Liver (tissue), 3 donors: ENCODE measurements around the gene RBSN.

Experiments used
- ATF3 ChIP-seq: IDR thresholded peaks from 2 replicates; pipeline ENCODE4 v1.6.1; 2016; ENCODE audit warnings: antibody characterized with exemption
- CTCF ChIP-seq: fragments of 150-350 bp; IDR thresholded peaks from 2 replicates; pipeline ENCODE4 v1.5.1; 2017; ENCODE audit warnings: improper control_type of control experiment, low read depth, low read length; ENCODE audit not compliant: missing input control
- FOXA1 ChIP-seq: IDR thresholded peaks from 2 replicates; pipeline ENCODE4 v1.6.1; 2016; ENCODE audit warnings: antibody characterized with exemption
- GABPA ChIP-seq, 2 donors: IDR thresholded peaks in 1 of 2; conservative IDR thresholded peaks in 1 of 2; 2 replicates each; pipeline ENCODE4 v1.6.1; 2016; ENCODE audit warnings: antibody characterized with exemption in 2 of 2, mild to moderate bottlenecking in 1 of 2, moderate library complexity in 1 of 2
- JUND ChIP-seq, 2 donors: IDR thresholded peaks; 2 replicates each; pipeline ENCODE4 v1.6.1; 2016; ENCODE audit warnings: antibody characterized with exemption in 2 of 2
- RAD21 ChIP-seq, 2 donors: IDR thresholded peaks; 2 replicates each; pipeline ENCODE4 v1.6.1; 2016; ENCODE audit warnings: antibody characterized with exemption in 2 of 2, mild to moderate bottlenecking in 2 of 2
- REST ChIP-seq: IDR thresholded peaks from 2 replicates; pipeline ENCODE4 v1.6.1; 2016; ENCODE audit warnings: antibody characterized with exemption, mild to moderate bottlenecking
- RXRA ChIP-seq, 2 donors: IDR thresholded peaks; 2 replicates each; pipeline ENCODE4 v1.6.1; 2017 to 2018; ENCODE audit warnings: antibody characterized with exemption in 2 of 2, mild to moderate bottlenecking in 1 of 2
- YY1 ChIP-seq: IDR thresholded peaks from 2 replicates; pipeline ENCODE4 v1.6.1; 2016; ENCODE audit warnings: antibody characterized with exemption, mild to moderate bottlenecking
- ZBTB33 ChIP-seq: IDR thresholded peaks from 2 replicates; pipeline ENCODE4 v1.6.1; 2016; ENCODE audit warnings: antibody characterized with exemption
- donor health status: healthy.
- donor health status: healthy.

GRCh38 chr3:15086263-15086662, 12.7 kb downstream of the RBSN start:
- TF ChIP-seq CTCF (no peak), ZBTB33 (no peak), RAD21 (IDR thresholded peaks at IDR 0.05) (no peak), GABPA (IDR thresholded peaks at IDR 0.05 in 1 of 2, conservative IDR thresholded peaks at IDR 0.05 in 1 of 2) (no peak), YY1 (no peak), RXRA (IDR thresholded peaks at IDR 0.05) (no peak), REST (no peak), ATF3 (no peak), JUND (IDR thresholded peaks at IDR 0.05) (no peak), FOXA1 (no peak)
